ENCODE measurements around the gene ARHGAP18. TPM values are rescaled to one million over a fixed set of nuclear protein-coding genes. Genes with fewer than 3 reads are reported as not detected.

ARHGAP18 gene
- total and polyA plus RNA-seq, 2 of the 13 experiments (the other 11 are each of a cell fraction or from before 2014, with no cell fraction given): 58.2 to 115 TPM

DNA sequence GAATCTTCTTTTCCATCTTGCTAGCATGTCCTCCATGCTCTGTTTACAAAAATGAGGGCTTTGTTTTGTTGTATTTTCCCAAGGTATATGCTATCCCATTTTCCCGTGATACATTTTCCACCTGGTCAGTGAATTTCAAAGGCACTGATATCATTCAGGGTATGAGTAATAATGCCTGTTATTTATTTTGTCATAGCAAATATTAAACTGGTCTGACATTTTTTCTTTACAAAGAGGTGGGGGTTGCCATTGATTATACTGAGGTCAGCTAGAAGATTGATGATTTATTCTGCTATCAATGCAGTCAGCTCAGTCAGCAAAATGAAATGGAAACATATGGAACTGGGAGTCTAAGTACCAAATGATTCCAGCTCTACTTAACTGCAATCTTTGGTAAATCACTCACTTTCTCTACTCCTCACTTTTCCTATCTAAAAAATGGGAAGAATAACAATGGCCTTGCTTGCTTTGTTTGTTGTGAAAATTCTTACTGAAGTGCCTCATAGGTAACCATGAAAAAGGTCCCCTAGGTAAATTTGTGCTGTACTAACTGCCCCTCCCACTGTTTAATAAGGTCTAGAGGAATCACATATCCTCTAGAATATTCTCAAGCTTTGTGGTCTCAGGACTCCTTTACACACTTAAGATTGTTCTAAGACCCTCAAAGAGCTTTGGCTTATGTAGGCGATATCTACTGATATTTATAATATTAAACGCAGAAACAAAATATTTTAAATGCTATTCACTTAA lies 64.0 kb downstream of the ARHGAP18 start (continued):
- TF ChIP-seq ATM (IDR thresholded peaks at IDR 0.05; ENCODE audit: borderline replicate concordance) (no peak), FOXJ3 (CRISPR knock-in tag; IDR thresholded peaks at IDR 0.05; ENCODE audit: borderline replicate concordance) (no peak), ZNF737 (CRISPR knock-in tag; IDR thresholded peaks at IDR 0.05; ENCODE audit: borderline replicate concordance) (no peak), GATAD2A (CRISPR knock-in tag; IDR thresholded peaks at IDR 0.05) (peak; percentile 16), MED1 (CRISPR knock-in tag; IDR thresholded peaks at IDR 0.05) (no peak), RARA (CRISPR knock-in tag; IDR thresholded peaks at IDR 0.05) (no peak), EZH2 (conservative IDR thresholded peaks at IDR 0.05; ENCODE audit: low read depth, low read length) (no peak), SRSF4 (IDR thresholded peaks at IDR 0.05; ENCODE audit: low read depth, low read length, poor library complexity, severe bottlenecking) (no peak), ZNF224 (CRISPR knock-in tag; IDR thresholded peaks at IDR 0.05) (no peak), POLR2AphosphoS5 (IDR thresholded peaks at IDR 0.05; ENCODE audit: low read depth, low read length) (no peak), ZBTB1 (CRISPR knock-in tag; IDR thresholded peaks at IDR 0.05; ENCODE audit: borderline replicate concordance) (no peak), WIZ (CRISPR knock-in tag; IDR thresholded peaks at IDR 0.05) (no peak), JDP2 (CRISPR knock-in tag; IDR thresholded peaks at IDR 0.05; ENCODE audit: borderline replicate concordance) (no peak), CEBPG (CRISPR knock-in tag; IDR thresholded peaks at IDR 0.05) (no peak), ZSCAN20 (CRISPR knock-in tag; IDR thresholded peaks at IDR 0.05; ENCODE audit: borderline replicate concordance) (no peak), SP5 (CRISPR knock-in tag; IDR thresholded peaks at IDR 0.05; ENCODE audit: borderline replicate concordance, low read depth) (peak; percentile 64; the same call in 1 of the 2 replicates), SPEN (CRISPR knock-in tag; IDR thresholded peaks at IDR 0.05; ENCODE audit: low read depth) (no peak)
- TF ChIP-seq, protein P1, sequence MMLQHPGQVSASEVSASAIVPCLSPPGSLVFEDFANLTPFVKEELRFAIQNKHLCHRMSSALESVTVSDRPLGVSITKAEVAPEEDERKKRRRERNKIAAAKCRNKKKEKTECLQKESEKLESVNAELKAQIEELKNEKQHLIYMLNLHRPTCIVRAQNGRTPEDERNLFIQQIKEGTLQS (CRISPR knock-in tag; IDR thresholded peaks at IDR 0.05): no peak
- TF ChIP-seq, protein P2, sequence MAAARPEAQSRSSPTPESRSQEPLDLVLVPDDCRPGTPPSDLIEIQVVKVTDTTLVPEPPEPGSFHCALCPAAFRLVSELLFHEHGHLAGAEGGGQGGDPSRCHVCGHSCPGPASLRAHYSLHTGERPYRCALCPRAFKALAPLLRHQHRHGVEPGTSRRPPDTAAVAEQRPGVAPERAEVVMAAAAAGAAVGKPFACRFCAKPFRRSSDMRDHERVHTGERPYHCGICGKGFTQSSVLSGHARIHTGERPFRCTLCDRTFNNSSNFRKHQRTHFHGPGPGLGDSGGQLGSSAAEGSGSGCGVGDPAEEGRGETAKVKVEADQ (CRISPR knock-in tag; IDR thresholded peaks at IDR 0.05; ENCODE audit: borderline replicate concordance): no peak
- TF ChIP-seq, protein P3, sequence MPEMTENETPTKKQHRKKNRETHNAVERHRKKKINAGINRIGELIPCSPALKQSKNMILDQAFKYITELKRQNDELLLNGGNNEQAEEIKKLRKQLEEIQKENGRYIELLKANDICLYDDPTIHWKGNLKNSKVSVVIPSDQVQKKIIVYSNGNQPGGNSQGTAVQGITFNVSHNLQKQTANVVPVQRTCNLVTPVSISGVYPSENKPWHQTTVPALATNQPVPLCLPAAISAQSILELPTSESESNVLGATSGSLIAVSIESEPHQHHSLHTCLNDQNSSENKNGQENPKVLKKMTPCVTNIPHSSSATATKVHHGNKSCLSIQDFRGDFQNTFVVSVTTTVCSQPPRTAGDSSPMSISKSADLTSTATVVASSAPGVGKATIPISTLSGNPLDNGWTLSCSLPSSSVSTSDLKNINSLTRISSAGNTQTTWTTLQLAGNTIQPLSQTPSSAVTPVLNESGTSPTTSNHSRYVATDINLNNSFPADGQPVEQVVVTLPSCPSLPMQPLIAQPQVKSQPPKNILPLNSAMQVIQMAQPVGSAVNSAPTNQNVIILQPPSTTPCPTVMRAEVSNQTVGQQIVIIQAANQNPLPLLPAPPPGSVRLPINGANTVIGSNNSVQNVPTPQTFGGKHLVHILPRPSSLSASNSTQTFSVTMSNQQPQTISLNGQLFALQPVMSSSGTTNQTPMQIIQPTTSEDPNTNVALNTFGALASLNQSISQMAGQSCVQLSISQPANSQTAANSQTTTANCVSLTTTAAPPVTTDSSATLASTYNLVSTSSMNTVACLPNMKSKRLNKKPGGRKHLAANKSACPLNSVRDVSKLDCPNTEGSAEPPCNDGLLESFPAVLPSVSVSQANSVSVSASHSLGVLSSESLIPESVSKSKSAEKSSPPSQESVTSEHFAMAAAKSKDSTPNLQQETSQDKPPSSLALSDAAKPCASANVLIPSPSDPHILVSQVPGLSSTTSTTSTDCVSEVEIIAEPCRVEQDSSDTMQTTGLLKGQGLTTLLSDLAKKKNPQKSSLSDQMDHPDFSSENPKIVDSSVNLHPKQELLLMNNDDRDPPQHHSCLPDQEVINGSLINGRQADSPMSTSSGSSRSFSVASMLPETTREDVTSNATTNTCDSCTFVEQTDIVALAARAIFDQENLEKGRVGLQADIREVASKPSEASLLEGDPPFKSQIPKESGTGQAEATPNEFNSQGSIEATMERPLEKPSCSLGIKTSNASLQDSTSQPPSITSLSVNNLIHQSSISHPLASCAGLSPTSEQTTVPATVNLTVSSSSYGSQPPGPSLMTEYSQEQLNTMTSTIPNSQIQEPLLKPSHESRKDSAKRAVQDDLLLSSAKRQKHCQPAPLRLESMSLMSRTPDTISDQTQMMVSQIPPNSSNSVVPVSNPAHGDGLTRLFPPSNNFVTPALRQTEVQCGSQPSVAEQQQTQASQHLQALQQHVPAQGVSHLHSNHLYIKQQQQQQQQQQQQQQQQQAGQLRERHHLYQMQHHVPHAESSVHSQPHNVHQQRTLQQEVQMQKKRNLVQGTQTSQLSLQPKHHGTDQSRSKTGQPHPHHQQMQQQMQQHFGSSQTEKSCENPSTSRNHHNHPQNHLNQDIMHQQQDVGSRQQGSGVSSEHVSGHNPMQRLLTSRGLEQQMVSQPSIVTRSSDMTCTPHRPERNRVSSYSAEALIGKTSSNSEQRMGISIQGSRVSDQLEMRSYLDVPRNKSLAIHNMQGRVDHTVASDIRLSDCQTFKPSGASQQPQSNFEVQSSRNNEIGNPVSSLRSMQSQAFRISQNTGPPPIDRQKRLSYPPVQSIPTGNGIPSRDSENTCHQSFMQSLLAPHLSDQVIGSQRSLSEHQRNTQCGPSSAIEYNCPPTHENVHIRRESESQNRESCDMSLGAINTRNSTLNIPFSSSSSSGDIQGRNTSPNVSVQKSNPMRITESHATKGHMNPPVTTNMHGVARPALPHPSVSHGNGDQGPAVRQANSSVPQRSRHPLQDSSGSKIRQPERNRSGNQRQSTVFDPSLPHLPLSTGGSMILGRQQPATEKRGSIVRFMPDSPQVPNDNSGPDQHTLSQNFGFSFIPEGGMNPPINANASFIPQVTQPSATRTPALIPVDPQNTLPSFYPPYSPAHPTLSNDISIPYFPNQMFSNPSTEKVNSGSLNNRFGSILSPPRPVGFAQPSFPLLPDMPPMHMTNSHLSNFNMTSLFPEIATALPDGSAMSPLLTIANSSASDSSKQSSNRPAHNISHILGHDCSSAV (CRISPR knock-in tag; IDR thresholded peaks at IDR 0.05; ENCODE audit: borderline replicate concordance): no peak
